ENCODE measurements around the gene C11orf24.
"Not testable (repeated sequence)": the region's sequence is repeated elsewhere in the genome, so short reads cannot be mapped to it uniquely, and the experiment has no call there.

Gene C11orf24

DNA sequence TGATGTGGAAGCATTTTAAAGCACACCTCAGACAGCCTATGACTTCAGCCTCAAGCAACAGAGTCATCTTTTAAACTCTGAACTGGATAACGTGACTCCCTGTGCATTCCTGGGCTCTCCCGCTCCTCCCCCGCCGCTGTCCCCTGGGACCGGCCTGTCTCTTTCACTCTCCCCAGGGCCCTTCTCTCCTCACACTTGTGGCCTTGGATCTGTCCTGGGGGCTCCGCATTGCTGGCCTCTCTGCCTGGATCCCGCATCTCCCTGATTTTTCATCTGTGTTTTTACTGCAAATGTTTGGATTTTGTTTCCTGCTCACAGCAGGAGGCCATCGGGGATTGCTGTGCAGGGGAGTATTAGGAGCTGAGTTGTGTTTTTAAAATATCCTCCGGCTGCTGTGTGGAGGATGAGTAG, 15.4 kb downstream of the C11orf24 start:
- in situ Hi-C loops (cut with HindIII; ENCODE audit: low sequenced_read_pairs) = no loop called here

DNA sequence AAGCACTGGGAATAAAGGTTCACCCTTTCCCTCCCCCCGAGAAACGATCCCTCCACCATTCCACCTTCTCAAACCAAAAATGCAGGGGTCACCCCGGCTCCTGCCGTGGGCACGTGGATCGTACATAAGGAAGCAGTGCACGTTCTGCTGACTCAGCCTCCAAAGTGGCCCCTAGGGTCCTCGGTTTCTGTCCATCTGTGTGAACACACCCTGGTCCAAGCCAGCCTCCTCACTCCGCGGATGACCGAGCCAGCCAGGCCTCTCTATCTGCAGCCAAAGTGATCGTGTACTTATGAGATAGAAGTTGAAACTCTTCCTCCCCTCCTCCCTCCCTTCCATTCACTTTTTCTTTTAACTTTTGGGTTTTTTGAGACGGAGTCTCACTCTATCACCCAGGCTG, 16.2 kb downstream of the C11orf24 start:
- in situ Hi-C loops (cut with HindIII; ENCODE audit: low sequenced_read_pairs) = no loop called here

DNA sequence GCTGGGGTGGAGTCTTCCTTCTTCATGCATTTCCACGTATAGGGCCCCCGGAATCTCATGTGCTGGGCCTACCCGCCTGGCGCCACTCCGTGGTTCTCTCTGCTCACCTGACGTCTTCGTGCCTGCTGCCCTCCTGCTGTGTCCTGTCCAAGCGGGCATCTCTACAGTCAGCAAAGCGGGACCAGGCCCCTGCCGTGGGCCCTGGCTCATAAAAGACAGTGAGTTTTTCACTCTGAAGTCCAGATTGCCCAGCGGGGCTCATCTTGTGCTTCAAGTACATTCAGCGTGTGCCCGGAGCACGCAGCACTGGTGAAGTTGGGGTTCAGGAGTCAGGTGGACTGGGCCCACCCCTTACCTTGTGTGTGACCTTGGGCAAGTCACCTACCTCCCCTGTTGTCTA, 17.4 kb downstream of the C11orf24 start:
- in situ Hi-C loops (cut with HindIII; ENCODE audit: low sequenced_read_pairs) = no loop called here

DNA sequence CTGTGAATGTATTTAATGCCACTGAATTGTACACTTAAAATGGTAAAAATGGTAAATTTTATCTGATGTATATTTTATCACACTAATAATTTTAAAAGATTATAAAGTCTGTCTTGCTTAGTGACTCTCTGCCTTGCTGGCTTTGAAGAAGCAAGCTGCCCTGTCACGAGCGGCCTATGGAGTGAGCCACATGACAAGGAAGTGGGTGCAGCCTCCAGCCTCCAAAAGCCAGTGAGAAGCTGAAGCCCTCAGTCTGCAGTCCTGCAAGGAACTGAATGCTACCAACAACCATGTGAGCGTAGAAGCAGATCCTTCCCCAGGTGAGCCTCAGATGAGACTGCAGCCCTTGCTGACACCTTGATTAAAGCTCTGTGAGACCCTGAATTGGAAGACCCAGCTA, 20.0 kb downstream of the C11orf24 start:
- in situ Hi-C loops (cut with HindIII; ENCODE audit: low sequenced_read_pairs) = no loop called here

DNA sequence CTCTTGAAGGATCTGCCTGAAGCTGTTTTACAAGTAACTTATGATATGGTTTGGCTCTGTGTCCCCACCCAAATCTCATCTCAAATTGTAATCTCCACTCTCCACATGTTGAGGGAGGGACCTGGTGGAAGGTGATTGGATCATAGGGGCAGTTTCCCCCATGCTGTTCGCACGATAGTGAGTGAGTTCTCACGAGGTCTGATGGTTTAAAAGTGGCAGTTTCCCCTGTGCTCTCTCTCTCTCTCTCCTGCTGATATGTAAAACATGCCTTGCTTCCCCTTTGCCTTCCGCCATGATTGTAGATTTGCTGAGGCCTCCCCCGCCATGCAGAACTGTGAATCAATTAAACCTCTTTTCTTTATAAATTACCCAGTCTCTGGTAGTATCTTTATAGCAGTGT, 26.9 kb downstream of the C11orf24 start:
- in situ Hi-C loops (cut with HindIII; ENCODE audit: low sequenced_read_pairs) = not testable (repeated sequence)

DNA sequence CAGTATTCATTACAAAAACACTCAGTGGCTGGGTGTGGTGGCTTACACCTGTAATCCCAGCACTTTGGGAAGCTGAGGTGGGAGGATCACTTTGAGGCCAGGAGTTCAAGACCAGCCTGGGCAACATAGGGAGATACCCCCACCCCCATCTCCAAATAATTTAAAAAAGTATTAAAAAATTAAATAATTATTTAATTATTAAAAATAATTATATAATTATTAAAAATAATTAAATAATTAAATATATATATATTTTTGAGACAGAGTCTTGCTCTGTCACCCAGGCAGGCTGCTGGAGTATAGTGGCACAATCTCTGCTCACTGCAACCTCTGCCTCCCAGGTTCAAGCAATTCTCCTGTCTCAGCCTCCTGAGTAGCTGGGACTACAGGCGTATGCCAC, 27.9 kb downstream of the C11orf24 start:
- in situ Hi-C loops (cut with HindIII; ENCODE audit: low sequenced_read_pairs) = not testable (repeated sequence)

DNA sequence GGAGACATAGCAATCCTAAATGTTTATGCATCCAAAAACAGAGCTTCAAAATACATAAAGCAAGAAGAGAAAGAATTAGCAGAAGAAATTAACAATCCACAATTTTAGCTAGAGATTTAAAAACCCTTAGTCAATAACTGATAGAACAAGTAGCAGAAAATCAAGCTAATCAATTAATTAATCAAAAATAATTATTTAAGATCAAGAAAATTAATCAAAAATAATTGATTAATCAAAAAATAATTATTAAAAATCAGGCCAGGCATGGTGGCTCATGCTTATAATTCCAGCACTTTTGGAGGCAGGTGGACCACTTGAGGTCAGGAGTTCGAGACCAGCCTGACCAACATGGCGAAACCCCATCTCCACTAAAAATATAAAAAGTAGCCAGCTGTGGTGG, 29.2 kb downstream of the C11orf24 start:
- in situ Hi-C loops (cut with HindIII; ENCODE audit: low sequenced_read_pairs) = no loop called here

DNA sequence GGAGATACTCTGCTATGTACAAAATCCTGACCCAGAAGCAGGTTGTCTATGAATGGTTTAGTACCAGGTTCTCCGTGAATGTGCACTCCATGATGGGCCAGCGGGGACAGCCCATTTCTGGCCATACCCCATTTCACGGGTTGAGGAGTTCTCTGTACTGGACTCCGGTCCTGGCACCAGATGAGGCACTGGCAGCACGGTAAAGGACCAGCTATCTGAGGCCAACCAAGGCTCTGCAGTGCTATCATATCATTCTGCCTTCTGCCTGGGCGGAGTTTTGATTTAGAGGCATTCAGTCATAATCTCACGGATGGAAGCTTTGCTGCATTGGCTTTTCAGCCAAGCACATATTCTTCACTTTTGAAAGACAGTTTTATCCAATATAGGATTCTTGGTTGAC, 40.2 kb downstream of the C11orf24 start:
- in situ Hi-C loops (cut with HindIII; ENCODE audit: low sequenced_read_pairs) = no loop called here

DNA sequence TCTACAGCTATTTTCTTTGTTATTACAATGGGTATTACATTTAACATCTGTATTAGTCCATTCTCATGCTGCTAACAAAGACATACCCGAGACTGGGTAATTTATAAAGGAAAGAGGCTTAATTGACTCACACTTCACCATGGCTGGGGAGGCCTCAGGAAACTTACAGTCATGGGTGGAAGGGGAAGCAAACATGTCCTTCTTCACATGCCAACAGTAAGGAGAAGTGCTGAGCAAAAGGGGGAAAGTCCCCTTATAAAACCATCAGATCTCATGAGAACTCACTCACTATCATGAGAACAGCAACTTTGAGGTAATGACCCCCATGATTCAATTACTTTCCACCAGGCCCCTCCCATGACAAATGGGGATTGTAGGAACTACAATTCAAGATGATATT, 42.2 kb downstream of the C11orf24 start:
- in situ Hi-C loops (cut with HindIII; ENCODE audit: low sequenced_read_pairs) = no loop called here

DNA sequence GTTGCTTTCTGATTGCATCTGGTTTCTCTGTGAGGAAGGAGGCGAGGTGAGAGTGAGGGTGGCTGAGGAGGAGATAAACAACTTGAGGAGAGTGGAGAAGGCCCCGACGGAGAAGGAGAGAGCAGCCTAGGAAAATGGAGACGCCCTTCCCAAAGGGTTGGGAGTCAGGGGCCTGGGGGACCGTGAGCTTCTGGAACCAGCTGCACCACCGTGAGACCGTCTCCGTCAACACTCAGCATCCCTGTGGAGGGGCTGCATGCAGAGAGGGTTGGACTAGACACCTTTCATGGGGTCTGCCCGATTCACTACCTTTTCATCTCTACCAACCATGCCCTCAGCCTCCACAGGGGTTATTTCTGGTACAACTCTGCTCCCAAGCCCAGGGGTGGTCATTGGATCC, 45.4 kb downstream of the C11orf24 start:
- in situ Hi-C loops (cut with HindIII; ENCODE audit: low sequenced_read_pairs) = no loop called here

DNA sequence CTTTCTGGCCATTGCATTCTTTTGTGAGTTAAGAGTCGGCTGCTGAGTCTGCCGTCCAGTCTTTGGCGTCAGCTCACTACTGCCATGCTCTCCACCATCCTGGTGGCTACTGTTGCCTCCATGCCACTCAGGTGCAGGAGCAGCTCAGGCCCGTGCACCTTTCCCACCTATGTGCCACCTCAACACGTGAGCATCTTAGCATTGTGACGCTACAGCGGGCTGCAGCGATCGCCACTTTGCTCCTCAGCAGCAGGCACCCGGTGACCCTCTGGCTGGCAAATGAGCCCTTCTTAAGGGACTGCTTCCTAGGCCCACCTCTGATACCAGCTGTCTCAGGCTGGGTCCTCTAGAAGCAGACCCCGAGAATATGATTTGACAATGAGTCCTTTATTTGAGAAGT, 47.2 kb downstream of the C11orf24 start:
- in situ Hi-C loops (cut with HindIII; ENCODE audit: low sequenced_read_pairs) = no loop called here

DNA sequence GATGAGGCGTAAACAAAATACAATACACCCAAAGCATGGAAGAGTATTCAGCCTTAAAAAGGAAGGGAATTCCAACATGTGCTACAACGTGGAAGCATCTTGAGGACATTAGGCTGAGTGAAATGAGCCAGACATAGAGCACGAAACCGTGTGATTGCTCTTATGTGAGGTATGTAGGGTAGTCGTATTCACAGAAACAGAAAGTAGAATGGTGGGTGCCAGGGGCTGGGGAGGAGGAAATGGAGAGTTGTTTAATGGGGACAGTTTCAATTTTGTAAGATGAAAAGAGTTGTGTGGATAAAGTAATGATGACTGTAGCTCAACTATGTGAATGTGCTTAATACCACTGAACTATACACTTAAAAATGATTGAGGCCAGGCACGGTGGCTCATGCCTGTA, 48.5 kb downstream of the C11orf24 start:
- in situ Hi-C loops (cut with HindIII; ENCODE audit: low sequenced_read_pairs) = no loop called here

DNA sequence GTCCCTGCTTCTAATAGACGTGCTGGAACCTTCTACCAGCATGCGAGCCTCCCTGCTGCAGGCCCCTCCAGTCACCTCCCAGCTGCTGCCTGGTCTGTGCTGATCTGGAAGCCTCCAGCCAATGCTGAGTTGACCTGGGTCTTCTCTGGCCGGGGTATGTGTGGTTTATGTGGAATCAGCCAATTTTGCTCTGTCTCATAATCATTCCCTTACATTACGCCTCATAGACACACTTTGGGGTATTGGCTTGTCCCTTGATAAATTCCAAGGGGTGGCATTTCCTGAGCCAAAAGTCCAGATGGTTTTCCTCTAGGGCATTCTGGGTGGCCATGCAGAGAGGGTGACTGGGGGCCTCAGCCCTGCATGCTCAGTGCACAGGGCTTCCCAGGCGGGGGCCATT, 50.4 kb downstream of the C11orf24 start:
- in situ Hi-C loops (cut with HindIII; ENCODE audit: low sequenced_read_pairs) = no loop called here

DNA sequence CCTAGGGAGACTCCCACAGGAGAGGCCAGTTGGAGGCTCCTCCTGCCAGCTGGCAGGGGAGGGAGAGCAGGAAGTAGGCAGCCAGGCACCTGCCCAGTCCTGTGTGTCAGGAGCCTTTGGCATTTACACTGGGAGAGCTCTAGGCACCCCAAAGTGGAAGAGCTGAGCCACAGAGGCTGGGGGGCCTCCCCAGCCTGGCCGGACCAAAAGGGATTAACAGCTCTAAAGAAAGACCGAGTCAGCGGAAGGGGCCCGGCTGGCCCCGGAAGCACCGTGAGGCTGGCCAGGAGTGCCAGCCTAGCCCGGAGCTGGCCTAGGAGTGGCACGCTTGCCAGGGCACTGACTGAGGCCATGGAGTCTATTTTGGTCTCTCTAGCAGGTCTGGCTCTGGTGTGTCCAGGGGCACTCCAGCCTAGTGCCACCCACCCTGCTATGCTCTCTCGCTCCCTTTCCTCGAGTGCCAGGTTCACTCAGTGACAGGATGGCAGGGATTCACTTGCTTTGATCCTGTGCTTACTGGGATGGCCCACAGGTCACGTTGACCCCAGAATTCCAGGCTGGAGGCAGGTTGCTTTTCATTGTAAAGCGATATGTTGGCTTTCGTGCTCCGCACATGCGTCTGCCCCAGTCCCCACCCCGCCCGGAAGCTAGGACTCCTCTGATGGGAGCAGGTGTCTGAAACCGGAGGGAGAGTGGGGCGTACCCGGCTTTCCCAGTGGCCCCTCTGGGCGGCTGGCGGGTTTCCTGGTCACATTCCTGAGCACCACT, 55.4 kb downstream of the C11orf24 start:
- in situ Hi-C loops (cut with HindIII; ENCODE audit: low sequenced_read_pairs) = no loop called here

DNA sequence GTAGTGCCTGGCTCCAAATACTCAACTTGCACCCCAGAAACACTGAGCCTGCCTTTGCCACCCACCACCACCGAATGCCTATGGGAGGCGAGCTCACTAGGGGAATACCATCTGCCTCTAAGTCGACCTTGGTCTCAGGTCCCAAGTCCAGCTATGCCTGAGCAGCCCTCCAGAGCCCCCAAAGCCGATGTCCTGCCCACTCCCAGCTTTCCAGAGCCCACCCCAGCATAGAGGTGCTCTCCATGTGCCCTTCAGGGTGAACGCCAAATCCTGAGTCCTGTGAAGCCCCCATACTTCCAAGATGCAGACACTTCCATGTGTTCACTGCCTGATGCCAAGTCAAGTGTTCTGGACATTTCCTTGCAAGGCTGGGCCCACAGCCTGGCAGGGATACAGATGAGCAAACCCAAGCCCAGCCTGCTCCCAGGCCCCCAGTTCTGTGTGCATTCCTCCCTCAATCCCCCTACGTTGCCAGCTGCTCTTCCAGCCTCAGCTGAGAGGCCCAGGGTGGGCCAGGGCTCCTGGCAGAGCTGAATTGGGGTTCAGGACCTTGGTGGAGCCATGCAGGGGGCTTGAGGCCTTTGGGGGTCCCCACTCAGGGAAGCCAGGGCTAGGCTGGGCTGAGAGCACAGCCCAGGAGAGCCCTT, 56.1 kb downstream of the C11orf24 start:
- in situ Hi-C loops (cut with HindIII; ENCODE audit: low sequenced_read_pairs) = no loop called here

DNA sequence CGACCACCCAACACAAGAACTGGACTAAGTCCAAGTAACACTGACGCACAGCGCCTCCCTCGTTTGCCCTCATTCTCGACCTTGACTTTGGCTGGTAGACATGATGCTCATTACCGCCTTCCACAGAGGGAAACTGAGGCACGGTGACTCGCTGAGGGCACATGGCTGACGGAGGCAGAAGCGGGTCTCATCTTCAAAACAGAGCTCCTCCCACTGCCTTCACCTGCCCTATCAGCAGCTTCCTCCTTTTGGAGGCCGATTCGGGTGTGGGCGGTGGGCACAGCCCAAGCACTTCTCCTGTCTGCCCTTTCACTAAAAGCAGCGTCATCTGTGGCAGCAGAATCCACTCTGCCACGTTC, 56.7 kb downstream of the C11orf24 start:
- in situ Hi-C loops (cut with HindIII; ENCODE audit: low sequenced_read_pairs) = no loop called here

DNA sequence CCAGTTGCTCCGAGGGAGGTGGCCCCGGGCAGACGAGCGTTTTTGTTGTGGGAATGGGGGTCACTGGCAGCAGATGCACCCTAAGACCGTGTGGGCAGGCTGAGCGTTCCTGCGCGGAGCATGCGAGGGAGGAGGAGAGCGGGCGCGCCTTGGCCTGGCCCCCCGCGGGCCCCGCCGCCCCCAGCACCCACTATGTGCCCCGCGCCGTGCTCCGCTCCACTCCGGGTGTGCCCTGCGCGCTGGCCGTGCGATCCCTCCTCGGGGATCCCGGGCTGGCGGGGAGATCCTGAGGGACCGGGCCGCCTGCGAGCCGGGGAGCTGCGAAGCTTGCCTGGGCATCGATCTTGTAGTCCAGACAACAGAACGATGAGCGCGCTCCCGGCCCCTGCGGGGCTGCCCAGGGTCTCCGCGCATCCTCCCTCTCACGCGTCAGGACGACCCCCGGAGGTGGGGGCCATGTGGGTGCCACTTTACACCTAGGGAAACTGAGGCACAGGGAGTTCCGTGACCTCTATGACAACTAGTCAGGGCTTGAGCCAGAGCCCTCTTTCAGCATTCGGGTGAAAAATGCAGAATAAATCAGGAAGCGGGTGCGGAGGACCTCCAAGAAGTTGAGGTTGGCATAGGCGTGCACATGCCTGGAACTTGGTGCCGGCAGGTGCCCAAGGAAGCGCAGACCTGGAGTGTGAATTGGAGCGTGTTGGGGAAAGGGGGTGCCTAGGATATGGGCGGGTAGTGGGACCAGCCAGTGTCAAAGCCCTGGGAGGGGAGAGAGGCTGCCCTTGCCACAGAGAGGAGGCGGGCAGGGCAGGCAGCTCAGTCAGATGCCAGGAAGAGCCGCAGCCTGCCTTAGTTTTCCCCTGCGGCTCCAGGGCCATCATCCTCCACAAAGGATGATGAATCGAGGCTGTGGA, 57.3 kb downstream of the C11orf24 start:
- in situ Hi-C loops (cut with HindIII; ENCODE audit: low sequenced_read_pairs) = no loop called here

DNA sequence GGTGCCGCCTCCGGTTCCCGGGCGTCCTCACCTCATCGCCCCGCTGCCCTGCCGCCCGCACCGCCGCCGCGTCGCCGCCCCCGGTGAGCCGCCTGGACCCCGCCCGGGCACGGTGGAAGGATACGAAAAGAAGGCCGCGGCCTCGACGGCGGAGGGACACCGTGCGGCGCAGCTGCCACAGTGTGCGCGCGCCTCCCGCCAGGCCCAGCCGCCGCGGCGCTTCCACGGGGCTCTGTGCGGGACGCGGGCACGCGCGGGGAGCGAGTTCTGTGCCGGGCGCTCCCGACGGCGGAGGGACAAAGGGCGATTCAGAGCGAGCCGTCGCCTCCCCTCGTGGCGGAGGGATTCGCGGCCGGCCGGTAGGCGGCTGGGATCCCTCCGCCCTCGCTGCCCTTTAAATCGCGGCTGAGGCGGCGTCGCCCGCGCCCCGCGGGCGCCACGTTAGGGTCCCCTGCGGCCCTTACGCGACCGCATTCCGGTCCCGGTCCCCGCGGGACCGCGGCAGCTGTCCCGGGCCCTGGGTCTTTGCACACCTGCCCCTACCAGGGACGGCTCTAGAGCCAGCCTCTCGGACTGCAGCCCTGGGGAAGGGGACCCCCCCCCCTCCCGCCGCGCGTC, 58.1 kb downstream of the C11orf24 start:
- in situ Hi-C loops (cut with HindIII; ENCODE audit: low sequenced_read_pairs) = no loop called here

DNA sequence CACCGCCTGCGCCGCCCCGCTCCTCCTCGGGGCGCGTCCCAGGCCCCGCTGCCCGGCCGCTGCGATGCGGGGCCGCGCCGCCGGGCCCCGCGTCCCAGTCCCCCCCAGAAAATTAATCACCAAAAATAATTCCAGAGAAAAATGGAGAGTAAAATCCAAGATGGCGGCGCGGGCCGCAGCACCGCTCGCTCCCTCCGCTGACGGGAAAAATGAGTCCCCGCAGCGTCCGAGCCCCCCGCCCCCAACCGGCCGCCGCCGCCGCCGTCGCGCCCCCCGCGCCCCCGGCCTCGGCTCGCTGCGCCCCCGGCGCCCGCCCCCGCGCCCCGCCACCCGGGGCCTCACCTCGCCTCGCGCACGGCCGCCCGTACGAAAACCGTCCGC, 58.6 kb downstream of the C11orf24 start, which contains the start of gene KMT5B:
KMT5B (minus strand) TSS at position 162 of the 381 bp plus-strand sequence. CDS start 23,220 bp downstream, outside the sequence.
- in situ Hi-C loops (cut with HindIII; ENCODE audit: low sequenced_read_pairs) = no loop called here

DNA sequence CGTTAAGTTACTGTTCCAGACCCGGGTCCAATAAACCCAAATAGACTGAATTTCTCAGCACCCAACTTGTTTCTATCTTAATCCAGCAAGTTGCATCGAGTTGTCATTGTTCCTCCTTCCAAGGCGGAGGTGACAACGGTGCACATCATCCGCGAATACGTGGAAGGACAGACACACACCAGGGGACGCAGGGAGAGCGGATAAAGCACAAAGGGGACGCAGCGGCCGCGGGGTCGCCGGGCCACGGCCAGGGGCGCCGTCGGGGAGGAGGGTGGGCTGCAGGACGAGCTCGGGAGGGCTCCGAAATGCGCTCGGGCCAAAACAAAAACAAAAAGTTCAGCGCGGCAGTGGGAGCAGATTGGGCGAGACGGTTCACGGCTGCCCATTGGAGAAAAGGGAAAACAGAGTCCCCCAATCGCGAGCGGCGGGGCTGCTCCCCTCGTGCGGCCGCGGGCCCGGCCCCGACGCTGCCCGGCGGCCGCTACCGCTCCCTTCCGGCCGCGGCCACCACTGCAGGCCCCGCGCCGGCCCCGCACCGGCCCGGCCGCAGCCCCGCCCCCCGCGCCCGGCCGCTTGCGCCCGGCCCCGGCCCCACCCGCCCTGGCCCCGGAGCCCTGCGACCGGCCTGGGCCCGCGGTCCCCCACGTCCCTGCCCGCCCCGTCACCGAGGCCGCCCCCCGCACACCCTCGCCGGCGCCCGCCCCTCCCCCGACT, 59.2 kb downstream of the C11orf24 start:
- in situ Hi-C loops (cut with HindIII; ENCODE audit: low sequenced_read_pairs) = no loop called here

DNA sequence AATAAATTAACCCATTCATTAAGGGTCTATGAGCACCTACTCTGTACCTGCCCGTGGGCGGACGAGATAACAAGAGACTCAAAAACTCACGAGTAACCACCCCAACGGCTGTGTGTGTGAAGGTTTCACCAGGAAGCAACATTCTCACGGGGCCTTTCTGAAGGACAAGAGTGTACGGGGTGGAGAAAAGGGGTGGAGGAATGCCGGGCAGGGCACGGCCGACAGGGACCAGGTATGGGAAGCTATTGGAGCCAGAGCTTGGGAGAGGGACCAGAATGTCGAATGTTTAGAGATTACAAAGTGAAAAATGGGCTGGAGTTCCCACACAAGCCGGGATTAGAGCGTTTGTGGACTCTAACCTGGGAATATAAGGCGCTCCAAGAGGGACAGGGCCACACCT, 60.2 kb downstream of the C11orf24 start:
- in situ Hi-C loops (cut with HindIII; ENCODE audit: low sequenced_read_pairs) = no loop called here
